DMS 273 treated with DMSO at 0.1 percent for 48 hours (cell line): ENCODE data around the gene PLCB1.

Experiments used
- DNase-seq: peaks from one replicate; lab custom pipeline; 2025; lab: John Stamatoyannopoulos, UW

PLCB1 gene

DNA sequence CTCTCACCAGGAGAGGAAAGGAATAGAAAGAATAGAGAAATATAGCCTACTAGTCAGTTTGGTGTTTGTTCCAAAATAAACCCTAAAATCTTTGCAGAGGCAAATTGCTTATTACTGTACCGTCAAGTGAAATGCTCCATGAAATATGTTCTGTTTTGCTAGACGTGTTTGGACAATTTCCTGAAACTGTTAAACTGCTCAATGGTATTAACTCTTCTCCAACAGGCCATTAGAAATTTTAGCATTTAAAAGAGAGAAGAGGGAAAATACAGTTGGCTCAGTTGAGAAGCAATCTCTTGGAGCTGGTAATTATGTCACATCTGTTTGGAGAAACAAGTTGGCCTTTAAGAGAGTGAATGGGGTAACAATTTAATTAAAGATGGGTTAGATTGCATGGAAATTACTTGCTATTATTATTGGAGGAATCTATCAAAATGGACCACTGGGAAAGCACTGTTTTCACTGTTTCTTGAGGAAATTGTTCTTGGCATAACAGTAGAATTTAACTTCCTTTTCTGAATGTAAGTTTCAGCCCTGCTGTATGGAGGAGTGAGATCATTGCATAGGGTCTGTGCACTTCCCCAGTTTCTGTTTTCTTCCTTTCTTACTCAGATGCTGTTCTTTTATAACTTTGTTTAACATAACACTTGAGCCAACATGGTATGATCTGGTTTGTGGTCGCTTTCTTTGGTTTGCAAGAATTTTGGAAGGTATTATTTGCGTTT, 373.6 kb downstream of the PLCB1 start:
- DNase-seq, result no peak

DNA sequence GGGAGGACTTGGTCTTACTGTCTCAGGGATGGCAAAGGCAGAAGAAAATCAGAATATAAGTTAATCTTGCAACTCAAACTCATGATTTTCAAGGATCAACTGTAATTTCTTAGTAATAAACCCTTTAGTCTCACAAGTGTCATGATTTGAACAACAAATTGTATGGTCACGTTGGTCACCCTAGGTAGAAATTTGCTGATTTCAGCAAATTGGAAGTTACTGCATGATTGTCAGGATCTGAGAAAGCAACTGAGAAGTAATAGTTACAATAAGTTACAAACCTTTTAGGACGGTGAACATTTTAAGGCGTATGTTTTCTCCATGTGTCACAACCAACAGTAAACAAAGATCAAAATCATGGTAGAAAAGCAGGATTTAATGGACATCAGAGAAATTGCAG, 375.2 kb downstream of the PLCB1 start:
- no peak for DNase-seq

DNA sequence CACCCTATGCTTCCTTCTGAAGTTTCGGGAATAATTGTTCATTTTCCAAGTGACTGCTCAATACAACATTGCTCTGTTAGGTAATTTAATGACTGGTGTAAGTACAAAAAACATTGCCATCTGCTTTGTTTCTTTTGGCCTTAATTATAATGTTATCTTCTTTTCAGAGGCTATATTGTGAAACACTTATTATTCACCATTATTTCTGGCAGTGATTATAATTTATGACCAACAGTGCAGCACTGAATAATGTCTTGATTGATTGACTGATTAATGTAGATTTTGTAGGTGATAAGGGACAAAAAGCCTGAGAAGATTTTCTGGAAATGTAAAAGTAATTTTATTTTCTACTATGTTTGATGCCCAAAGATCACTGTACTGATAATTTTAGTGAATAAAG, 377.7 kb downstream of the PLCB1 start:
- no peak for DNase-seq

DNA sequence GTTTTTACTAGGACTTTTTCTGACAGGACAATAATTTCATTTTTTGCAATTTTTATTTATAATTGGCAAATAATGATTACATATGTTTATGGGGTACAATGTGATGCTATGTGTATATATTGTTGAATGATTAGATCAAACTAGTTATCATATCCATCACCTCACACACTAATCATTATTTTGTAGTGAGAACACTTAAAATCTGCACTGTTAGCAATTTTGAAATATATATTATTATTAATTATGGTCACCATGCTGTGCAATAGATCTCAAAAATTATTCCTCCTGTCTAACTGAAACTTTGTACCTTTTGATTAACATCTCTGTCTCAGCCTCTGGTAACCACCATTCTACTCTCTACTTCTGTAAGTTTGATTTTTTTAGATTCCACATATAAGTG, 378.7 kb downstream of the PLCB1 start:
- DNase-seq, result no peak

DNA sequence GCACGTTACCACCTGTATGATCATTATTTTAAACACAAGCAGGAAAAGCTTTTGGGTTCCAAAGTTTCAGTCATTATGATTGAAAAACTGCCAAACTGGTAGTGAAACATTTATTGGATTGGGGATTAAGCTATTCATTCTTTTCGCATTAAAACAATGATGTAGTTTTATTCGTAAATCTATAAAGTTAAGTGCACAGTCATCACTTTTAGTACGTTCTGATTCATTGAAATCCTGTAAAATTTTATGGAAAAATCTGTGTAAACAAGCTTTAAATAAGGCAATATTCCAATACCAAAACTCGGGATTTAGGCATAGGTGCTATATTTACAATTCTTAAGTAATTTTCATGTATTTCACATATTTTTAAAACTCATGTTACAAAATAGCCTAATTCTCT, 379.9 kb downstream of the PLCB1 start:
- no peak for DNase-seq

DNA sequence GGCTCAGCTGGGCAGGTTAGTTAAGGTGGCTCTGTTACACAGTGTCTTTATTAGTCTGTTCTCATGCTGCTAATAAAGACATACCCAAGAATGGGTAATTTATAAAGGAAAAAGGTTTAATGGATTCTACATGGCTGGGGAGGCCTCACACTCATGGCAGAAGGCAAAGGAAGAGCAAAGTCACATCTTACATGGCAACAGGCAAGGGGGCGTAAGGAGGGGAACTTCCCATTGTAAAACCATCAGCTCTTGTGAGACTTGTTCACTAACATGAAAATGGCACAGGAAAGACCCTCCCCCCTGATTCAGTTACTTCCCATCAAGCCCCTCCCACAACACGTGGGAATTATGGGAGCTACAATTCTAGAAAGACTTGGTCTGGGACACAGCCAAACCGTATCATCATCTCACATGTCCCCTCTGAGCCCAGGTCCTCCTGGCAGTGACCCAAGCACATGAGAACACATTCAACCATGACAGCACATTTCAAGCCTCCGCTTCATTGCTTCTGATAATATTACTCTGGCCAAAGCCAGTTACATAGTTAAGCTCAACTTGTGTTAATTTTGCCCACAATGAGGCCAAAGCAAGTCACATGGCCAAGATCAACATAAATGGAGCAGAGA, 383.9 kb downstream of the PLCB1 start:
- DNase-seq, result no peak

DNA sequence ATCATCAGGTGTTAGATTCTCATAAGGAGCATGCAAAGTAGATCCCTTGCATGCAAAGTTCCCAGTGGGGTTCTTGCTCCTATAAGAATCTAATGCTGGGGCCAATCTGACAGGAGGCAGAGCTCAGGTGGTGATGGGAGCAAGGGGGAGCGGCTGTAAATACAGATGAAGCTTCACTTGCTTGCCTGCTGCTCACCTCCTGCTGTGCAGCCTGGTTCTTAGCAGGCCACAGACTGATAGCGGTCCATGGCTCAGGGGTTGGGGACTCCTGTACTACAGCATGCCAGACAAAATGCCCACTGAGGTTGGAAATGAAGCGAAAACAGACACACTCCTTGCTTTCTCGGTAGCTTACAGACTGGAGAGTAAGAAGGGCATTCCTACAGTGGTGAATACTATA, 386.8 kb downstream of the PLCB1 start:
- no peak for DNase-seq

DNA sequence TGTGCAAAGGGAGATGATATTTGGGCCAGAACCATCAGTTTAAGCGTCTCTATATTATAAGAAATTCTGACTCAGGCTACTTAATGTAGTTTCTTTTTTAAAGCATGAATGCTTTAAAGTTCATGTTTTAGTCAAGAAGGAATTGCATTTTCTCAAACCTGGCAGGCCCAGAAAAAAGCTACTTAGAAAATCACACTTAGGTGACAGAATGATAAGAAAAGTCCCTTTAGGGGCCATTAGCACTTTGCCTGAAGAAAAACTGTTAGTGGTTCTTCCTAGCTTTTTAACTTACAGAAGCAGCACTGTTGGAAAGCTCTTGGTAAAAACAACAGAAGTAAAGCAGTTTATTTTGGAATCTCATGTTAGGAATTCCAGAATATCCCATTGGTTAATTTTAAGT, 387.8 kb downstream of the PLCB1 start:
- no peak for DNase-seq

DNA sequence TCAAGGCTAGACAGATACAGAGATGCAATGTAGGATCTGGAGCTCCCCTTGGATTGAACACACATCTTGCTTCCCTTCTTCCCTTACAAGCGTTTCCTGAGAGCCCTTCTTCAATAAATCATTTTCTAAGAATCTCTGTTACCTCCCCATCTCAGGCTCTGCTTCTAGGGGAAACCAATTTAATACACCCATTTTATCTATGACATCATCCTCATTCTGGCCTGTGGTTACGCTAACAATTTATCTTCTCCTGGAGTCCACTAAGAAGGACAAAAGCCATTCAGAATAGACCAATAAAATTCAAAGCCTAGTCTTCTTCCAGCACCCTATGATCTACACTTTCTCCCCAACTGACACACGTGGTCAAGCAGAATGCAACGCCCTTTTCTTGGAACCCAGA, 390.1 kb downstream of the PLCB1 start:
- no peak for DNase-seq

DNA sequence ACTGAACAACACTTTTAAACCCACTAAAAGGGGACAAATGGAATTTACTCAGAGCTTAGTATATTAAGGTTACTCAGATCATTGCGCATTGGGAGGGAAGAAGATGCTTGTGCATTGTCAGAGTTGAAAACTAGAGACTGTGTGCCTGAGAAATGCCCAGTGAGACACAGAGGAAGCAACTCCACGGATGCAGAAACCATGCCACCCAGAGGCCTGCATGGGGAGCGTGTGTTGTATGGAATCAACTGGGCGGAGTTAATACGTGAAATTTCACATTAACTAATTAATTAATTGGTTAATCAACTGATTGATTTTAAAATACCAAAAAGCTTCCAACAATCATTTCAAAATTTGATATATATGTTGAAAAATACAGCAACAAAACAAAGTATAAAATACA, 391.6 kb downstream of the PLCB1 start:
- no peak for DNase-seq

DNA sequence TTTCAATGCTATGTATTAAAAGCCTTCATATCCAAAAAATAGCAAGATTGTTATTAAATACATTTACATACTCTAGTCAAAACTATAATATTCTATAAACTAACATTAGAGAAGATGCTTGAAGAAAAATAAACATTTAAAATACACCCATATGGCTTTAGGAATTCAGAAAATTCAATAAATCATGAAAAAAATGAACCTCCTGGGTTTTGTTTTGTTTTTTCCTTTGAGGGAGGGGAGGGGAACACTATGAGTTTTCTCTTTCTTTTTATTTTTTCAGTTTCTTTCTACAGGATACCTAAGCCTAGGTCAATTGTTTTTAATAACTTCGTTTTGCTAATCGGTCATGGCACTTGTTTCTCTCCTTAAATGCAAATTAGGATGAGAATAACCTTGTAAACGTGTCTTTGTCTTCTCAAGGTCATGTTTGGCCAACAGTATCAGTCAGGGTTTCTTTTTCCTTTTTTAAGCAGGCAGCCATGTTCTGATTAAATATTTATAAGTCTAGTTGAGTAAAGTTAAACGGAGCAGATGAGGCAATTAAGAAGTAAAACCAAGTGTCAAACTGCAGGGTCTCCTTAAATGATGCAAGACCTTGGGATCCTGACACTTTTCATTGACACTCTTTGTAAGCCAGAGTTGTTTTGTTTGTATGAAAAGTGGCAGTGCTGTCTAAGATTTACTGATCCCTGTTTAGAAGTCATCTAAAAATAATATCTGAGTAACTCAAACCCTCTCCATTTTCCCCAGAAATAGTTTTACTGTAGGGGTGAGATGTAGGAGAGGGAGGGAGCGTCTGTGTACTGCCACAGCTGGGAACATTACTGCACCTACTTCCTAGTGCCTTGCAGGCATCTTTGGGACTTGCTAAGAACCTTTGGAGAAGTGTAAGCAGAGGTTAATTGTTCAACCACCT, 392.3 kb downstream of the PLCB1 start:
- DNase-seq, result no peak

DNA sequence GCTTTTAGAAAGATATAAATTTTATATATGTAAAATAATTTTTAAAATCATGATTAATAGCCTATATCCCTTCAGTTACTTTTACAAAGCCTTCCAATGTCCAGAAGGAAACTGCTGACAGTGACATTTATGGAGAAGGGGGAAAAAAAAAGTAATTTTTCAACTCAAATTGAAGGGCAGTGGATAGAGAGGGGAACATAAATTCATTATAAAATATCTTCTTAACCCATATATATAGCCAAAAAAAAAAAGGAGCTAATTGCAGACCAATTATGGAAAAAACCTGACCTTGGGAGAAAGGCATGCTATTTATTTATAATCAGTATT, 392.9 kb downstream of the PLCB1 start:
- DNase-seq, result no peak

DNA sequence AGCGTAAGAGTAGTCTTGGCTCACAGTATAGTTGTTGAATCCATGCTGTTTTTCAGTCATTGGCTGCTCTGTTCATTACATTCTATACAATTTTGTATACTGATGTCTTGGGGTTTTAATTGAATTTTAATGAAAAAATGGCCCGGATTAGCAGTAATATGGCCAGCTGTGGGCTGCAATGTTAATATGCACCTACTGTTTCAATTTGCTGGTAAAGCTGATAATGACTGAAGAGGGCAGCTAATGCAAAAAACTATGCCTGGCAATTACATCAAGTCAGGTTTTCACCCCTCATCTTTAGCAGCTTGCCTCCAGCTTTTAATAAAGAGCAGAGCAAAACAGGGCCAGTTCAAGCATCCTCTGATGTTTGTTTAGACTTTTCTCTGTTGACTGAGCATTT, 394.5 kb downstream of the PLCB1 start:
- DNase-seq, result no peak

DNA sequence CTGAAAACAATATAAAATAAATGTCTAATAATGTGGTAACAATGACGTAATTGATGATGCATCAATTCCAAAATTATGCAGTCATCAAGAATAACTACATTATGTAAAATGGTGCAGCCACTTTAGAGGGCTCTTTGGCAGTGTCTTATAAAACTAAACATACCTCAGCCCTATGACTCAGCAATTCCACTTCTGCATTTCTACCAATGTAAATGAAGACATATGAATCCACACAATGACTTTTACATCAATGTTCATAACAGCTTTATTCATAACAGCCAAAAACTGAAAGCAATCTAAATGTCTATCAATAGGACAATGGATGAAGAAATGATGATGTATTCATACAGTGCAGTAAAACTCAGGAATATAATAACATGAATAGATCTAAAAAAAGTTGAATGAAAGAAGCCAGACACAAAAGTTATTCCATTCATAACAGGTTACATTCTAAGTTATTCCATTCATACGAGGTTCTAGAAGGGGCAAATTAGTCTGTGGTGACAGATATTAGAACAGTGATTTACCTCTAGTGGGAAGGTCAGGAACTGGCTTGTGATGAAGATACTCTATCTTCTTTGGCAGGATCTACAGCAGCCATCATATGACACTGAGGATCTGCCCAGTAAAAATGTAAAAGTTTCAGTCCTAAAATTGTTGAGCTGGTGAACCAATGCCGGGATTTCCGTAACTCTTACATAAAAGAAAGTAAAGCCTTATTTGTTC, 396.1 kb downstream of the PLCB1 start:
- DNase-seq, result no peak

DNA sequence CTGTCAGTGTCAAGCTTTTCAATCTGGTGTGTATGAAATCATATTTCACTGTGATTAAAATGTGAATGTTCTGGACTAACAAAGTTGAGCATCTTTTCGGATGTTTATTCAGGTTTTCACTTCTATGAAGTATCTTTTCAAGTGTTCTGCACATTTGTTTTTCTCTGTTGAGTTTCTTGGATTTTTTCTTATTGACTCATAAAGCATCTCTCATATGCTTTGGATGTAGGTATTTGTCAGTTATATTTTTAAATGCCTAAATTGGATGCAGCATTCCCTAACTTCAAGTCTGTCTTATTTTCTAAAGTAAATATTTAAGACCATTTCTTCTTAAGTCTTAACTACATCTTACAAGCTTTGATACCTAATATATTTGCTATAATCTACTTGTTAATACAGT, 398.0 kb downstream of the PLCB1 start:
- DNase-seq, result no peak

DNA sequence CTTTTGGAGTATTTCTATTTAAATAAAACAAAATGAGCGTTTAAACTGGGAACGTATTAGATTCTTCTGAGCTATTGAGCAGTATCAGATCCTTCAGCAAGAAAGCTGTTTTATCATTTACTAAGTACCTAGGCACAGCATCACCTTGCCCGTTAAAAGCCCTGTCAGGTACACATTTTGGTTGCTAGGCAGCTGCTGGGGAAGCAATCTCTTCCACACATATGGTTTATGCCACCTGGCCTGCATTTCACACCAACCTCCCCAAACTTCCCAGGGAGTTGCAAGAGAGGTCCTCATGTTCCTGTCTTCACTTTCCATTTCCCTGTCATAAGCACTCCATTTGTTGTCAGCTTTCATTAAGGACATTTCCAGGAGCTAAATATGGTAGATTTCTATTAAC, 400.1 kb downstream of the PLCB1 start:
- DNase-seq, result no peak

DNA sequence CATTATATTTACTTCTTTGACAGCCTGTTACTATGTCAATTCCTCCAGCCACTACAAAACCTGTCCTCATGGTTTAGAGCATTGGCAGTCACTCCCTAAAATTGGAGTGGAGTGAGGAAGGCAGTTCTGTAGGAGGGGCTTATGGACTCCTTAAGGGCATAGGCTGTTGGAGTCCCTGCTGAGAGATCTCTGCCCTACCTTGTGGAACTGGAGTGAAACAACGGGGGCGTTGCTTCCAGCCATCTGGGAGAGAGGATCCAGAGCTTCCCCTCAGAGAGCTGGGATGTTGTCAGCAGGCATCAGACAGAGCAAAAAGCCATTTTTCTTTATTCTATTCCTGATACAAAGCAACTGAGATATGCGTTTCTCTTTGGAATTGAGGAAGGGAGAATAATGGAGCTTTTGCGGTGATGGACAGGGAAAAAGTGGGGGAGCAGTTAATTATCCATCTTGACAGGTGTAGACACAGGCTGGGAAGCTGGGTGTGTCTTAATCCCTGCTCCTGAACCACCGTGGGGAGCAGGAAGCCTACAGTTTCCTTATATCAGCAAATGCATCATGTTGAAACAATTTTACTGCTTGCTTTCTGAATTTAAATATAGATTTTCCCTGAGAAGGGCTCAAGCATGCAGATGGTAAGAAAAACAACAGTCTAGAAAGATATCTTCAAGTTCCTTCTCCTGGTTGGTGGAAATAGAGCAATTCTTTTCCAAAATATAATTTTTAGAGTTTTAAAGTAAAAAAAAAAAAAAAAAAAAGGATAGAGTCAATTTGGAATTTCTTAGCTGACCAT, 402.5 kb downstream of the PLCB1 start:
- no peak for DNase-seq

DNA sequence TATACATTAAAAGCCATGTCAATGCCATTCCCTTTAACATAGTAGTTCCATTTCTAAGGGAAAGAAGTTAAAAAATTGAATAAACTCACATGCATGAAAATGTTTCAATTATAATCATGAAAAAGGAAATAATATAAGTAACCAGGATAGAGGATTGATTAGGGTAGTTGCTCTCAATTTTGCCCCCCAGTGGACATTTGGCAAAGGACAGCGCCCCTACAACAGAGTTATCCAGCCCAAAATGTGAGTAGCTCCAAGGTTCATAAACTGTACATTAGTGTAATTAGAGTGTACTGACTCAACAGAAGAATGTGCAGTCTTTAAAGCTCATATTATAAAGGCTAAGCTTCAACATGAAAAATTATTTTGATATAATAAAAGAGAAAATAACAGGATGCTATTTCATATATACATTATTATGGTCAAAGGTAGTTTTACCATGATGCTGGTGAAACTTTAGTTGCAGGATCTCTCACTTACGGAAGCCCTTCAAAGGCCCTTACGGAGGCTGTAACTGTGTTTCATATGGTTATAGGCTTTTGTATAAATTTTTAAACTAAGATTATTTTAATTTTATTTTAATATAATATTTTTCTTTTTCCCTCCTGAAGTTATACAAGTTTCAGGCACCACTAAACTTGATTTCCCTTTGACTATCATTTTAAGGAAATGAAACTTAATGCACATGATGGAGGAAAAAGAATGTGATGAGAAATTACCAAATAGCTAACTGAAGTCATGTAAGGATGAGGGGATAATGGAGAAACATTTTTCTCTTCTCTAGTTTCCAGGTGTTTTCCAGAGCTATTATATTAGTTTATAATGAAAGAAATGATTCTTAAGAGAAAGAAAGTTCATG, 403.6 kb downstream of the PLCB1 start:
- DNase-seq, result no peak

DNA sequence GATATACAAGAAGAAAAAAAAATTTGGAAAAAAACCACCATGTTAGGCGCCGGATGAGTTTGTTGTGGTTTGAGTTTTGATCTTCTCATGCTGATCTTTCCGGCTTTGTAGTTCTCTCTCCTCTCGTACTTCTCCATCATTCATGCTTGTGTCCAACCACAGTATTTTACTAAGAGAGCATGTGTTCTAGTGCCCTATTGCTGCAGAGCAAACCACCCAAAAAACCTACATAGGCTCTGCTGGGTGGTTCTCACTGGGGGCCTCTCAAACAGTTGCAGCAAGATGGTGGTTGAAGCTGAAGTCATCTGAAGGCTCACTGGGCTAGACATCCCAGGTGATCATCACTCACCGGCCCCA, 404.2 kb downstream of the PLCB1 start:
- DNase-seq, result no peak

DNA sequence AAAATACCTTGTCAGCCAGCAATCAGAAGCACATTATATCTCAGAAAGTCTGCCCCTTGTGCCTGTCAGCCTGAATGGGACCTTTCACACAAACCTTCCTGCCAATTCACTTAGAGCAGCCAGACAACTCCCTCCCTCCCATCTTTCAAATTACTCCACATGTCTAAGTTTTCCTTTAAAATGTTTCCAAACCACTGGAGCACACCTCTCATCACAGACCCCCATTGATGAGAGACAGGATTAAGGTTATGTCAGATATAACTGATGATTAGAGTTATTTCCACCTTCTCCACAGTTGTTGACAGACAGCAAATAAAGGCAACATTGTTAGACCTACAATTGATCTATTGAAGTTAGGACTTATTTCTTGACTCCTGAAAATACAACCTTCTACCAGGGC, 408.4 kb downstream of the PLCB1 start:
- no peak for DNase-seq

DNA sequence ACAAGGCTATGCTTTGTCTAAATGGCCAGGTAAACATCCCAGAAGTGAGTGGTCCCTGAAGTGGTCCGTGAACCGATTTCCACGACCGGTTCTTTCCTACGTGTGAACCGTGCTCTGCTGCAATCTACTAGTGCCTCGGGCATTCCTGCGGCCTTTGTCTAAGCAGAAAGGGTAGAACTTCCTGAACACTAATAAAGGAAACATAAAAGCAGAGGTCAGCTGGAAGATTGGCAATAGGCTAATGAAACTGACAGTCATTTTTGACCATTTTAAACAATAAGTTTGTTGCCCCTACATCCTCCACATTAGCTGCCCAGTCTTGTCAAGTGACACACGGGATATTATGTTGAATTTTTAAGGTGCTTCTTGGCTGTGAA, 410.0 kb downstream of the PLCB1 start:
- DNase-seq, result no peak
